ENCODE measurements around the gene SLC17A2.

Gene SLC17A2

DNA sequence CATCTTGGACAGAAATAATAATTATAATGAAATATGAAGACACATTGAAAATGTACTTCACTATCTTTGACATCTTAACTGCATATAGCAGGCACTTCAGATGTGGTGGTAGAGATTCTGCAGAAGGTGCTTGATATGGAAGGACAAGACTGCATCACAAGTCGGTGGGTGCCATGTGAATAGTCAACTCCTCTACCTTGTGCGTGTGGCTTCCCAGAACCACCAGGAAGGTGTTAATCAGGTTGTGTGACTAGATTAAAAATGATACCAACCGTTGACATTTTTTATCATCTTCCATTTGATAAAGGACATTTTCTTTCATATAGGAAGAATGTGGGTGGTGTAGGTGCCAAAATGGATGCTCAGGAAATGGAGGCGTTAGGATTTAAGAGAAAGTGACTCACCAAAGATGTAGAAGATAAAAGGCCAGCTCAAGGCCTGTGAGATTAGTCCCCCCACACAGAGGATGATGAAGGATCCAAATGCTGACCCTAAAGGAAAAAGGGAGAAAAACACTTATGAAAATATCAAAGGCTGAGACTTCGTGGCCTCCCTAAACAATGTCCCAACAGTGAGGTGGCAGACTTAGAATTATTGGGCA lies 12.3 kb downstream of the SLC17A2 start:
- no peak for DNase-seq

DNA sequence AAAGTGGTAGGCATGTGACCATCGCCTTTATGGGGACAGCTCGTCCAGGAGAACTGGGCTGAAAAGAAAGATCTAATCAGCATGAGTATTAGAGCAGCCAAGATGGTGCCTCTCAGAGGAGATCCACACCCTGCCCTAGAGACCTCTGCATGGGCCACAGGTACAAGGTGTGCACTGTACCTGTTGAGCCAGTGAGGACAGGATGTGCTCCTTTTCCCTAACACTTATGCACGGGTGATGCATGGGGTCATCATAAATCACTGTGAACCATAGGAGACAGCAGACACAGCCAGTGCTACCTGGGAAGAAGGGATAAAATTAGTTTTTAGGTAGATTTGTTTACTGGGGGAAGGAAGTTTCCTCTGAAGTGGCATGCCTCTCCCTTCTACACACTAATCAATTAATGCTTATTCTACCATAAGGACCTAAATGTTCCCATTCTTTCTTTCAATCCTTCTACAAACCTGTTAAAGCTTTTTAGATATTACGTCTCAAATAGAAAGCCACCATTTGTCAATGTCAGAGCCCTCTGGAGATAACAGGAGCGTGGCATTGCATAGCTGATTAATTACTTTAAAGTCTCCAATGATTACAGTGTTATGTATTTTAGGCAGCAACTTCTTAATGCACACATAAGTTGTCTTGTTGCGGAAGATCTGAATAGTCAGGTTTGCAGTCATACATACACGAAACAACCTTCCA lies 13.6 kb downstream of the SLC17A2 start:
- DNase-seq, result no peak

DNA sequence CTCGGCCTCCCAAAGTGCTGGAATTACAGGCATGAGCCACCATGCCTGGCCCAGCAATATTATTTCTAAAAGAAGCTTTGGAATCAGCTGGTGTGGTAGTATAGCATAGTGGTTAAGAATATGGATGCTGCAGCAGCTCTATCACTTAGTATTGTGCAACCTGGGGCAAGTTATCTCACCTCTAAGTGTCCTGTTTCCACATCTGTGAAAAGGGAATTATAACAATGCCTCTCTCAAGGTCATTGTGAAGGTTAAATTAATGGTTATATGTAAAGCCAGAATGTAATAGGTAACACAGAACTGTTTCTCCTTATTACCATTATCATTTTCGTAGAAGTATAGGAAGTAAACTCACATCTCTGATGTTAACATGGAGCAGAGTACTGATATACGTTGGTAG lies 14.2 kb downstream of the SLC17A2 start:
- DNase-seq, result no peak

DNA sequence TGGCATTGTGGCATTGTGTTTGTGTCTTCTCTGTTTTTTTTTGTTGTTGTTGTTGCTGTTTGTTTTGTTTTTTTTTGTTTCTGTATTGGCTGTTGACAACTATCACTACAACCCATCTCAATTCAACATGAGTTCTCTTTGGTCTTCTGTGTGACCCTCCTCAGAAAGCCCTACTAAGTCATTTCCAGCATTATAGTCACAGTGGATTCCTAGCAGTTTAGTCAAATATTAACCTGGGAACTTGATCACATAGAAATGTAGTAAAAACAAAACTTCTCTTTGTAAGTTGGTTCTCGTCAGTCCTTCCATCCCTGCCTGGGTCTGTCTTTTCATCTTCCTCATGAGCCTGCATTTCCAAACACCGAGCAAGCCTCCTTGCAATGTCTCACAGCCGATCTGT lies 16.8 kb downstream of the SLC17A2 start:
- DNase-seq, result no peak

DNA sequence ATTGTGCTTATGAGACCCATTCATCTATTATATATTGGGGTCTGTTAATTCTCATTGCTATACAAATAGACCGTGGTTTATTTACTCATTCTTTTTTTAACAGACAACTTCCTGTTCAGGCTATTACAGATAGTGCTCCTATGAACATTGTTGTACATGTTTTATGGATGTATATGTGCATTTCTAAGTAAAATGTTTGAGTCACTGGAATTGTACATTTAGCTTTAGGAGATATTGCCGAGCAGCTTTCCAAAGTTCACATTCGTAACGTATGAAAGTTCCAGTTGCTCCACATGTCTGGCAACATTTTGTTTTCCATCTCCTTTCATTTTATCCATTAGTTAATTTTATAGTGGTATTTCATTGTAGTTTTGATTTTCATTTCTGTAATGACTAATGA lies 19.1 kb downstream of the SLC17A2 start:
- DNase-seq, result no peak

DNA sequence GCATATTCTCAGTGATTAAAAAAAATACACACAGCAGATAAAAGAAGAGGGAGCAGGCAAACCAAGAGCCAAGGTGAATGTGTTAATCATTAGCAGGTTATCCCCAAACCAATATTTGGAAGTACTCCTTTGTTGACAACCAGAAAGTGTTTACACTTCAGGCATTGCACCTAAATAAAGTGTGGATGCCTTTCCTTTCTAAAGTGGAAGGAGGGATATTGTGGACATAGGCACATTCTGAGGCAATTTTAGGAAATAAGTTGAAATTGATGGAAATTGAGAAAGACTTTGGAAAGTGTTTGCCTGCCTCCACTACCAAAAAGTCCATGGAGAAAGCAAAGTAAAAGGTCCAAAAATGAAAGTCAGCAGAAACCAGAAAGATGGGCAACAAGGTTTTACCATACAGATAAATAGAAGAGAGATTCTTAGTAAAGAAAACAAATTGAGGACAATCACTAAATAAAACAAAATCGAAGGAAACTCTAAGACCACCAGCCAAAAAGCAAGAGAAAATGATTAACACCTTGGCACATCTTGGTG lies 22.9 kb downstream of the SLC17A2 start:
- no peak for DNase-seq

DNA sequence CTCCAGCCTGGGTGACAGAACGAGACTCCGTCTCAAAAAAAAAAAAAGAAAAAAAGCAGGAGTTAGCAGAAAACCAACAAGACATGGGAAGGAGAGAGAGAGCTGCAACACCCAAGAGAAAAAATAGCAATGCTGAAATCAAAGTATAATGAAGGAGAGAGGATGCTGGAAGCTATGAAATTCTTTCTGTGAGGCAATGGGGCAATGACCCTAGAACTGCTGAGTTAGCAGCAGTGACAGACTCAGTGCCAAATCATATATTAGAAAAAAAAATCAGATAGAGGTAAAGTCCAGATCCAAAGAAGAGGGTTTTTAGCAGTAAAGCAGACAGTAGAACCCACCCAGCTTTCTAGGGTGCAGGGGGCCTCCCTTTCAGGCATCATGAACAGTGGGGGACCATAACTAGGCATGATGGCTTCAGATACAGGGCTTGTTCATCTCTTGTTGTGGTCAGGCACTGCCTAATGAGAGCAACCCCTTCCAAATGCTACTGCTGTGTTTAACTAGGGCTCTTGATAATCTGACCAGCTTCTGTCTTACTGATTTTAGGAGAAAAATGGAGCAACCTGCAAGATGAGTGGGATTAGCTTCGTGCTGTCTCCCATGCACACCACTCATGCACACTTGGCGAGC lies 26.9 kb downstream of the SLC17A2 start:
- DNase-seq, result no peak

DNA sequence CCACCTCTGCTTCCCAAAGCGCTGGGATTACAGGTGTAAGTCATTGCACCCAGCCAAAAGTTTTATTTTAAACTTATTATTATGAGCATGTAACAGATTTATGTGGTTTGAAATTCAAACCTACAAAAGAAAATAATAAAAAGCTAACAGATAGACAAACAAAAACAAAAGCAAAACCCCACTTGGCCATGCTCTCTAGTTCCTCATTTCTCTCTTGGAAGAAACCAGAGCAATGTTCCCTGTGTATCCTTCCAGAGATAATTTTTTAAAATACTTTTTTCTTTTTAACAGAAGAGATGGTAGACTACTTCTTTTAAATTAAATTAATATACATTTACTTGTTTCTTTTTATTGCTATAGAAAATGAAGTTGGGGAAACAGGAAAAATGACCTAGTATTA lies 28.4 kb downstream of the SLC17A2 start:
- no peak for DNase-seq

DNA sequence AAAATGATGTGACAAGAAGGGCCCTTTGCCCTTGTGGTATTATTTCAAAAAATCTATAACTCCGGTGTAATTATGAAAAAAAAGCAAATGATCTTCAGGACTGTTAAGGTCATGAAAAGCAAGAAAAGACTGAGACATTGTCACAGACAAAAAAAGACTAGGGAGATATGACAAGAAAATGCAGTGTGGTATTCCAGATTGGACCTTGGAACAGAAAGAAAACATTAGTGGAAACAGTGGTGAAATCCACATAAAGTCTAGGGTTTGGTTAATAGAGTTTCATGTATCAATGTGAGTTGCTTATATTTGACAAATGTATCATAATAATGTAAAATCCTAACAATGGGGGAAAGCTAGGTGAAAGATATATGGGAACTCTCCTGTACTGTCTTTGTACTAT lies 29.6 kb downstream of the SLC17A2 start:
- DNase-seq, result no peak

DNA sequence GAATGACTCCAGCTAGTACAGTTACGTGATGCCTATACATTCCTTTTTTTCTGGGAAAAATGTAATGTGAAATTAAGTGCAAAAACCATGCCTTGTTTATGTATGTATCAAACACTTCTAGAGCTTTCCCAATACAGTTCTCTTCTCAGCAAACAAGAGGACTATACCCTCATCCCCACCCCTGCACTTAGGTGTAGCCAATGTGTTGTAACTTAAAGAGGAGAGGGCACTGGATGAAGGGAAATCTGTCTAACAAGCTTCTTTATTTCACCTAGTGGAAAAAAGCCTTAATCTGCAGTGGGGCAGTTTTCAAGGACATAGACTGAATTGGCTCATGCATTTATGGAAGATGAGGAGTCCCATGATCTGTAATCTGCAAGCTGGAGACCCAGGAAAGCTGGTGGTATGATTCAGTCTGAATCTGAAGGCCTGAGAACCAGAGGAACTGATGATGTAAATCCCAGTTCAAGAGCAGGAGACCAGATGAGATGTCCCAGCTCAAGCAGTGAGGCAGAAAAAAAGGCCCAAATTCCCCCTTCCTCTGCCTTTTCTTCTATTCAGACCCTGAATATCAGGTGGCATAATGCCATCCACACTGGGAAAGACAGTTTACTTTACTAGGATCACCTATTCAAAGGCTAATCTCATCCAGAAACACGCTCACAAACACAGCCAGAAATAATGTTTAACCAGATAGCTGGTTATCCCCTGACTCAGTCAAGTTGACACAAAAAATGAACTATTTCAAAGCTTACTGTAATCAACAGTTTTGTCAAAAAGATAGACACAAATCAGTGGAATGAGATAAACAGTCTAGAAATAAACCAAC lies 30.7 kb downstream of the SLC17A2 start:
- DNase-seq, result no peak

DNA sequence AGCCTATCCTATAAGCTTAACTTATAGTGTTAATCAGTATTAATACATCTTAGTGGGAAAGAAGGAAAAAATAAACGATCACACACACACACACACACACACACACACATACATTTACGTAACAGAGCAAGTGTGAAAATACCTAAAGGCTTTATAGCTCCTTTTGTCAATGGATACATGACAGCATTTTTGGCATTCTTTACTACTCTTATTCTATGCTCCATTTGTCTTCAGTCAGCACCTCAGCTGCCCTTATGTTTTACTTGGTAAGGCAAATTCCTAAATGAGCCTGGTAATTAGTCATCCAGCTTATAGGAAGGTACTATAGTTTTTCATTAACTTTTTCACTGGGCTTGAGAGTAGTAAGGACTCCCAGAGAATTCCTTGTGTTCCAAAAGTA lies 31.4 kb downstream of the SLC17A2 start:
- no peak for DNase-seq

DNA sequence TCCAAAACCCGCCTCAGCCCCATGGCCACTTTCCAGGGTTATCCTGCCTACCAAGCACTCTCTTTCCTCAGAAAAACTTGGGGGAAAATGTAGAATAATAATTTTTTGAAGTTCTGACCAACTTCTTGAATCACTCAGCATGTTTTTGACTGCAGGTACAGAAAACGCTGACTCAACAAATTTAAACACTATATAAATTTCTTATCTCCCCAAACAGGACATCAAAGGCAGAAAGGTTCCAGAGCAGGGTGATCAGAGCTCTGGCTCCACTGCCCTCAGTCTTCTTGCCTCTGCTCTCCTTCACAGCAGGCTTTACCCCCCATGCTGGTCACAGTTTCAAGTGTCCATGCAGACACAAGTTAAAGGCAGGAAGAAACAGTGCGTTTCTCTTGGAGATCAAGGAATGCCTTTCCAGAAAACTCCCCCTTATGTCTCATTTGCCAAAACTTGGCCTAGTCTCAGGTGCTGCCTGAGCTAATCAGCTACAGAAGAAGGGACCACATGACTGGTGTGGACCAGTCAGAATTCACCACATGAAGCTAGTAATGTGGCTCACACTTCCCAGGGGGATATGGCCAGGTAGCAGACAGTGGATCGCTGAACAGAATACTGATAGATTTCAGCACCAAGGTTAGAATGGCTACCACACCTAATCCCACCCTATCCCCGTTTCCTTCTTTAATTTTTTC lies 32.1 kb downstream of the SLC17A2 start:
- no peak for DNase-seq

DNA sequence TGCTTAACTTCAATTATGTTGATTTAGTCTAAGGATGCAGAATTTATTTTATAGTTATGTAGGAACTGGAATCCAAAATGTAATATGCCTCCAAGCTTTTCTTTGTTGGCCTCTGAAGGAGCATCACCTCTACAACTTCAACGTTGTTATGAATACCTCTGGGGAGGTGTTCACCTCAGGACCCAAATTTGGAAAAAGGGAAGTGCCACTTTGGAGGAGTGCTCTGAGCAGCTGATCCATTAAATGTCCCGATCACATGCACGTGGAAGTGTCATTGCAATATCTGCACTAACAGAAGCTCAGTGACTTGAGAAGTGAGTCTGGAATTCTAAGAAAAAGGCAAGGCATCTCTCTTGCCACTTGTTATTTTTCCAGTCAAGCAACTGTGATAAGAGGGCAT lies 34.2 kb downstream of the SLC17A2 start:
- no peak for DNase-seq

DNA sequence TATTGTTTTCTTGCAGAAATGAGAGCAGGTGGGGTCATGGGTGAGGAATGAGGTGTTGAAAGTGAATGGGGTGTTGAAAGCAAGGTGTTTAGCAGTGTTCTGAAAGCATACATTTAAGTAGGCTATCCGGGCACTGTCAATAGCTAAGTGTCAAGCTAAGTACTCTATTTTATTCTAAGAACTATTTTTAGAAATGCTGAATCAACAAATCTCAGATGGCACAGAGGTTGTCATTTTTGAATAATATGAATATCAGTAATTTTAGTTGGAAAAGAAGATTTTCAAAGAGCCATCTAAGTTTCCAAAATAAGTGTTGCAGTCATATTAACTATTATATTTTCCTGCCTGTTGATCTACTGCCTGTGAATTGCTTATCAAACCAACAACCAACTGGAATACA lies 34.7 kb downstream of the SLC17A2 start:
- no peak for DNase-seq

DNA sequence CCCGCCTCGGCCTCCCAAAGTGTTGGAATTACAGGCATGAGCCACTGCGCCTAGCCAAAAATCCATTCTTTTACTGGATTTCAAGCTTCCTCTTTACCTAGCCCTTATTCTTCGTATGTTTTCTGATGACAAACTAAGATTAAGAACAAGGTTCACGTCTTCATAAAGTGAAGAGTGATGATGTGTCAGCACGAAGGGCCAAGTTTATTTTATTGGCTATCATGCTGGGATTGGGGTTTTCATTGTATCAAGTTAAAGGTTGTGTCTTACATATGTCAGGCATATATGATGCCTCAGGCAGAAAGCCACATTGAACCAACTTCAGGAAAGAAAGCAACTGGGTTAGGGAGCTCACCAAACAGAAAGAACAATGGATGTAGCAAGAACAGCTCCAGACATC lies 36.7 kb downstream of the SLC17A2 start:
- DNase-seq, result no peak

DNA sequence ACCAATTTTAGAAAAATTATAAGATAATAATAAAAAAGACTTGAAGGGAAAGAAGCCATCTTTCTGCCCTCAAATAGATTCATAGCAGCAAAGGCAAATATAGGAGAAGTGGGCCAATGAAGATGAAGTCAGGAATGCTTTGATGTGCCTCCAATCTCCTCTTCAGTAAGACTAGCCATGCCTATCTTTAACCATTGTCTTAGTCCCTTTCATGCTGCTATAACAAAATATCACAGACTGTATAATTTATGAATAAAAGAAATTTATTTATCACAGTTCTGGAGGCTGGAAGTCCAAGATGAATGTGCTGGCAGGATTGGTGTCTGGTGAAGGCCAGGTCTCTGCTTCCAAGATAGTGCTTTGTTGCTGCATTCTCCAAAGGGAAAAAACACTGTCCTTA lies 37.6 kb downstream of the SLC17A2 start:
- DNase-seq, result no peak

DNA sequence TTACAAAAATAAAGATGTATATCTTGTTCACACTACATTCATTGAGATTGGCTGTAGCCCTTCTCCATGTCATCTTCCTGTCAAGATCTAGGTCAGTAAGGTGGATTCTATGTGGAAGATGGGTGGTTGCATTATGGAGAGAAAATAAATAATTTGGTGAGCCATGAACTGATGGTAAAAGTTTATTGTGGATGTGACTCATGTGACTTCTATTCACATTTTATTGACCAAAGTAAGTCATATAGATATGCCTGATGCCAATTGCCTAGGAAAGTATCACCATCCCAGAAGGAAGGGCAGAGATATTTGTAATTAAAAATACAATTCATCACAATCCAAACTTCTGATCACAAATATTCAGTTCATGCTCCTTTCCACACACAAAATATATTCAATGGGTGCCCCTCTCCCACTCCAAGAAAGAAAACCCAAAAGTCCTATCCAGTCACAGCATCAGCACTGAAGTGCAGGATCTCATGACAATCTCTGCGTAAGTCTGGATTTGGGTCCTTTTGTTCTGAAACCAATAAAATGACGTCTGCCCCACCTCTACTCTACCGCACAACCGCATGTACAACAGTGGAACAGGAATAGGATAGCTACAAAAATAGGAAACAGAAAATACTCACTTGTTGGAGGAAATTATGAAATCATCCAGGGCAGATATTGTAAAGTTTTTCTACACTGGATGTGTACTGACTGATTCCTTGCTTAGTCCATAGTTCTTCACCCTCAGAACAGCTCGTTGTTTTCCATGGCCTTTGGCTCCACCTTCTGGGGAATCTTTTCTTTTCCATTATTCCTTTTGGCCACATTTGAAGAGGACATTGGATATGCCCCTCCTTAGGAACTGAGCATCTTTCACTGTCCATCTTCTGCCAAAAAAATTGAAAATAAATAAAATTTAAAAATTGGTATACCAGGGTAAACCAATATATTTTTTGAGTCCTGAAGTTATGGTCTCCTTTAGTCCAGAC lies 40.3 kb downstream of the SLC17A2 start:
- peak; percentile 59 for DNase-seq

DNA sequence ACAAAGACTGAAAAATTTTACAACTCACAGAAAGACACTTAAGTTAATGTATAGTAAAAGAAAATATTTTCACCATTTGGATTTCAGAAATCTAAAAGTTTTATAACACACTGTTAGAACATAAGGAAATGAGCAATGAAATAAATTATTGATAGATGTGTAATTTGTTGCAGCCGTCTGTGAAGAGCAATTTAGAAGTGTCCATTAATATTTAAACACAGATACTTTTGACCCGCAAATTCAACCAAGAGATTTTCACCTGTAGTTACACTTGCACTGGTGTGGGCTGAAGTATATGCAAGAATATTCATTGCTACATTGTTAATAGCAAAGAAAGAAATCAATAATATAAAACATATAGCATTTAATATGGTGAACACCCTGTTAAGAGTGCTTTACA lies 41.9 kb downstream of the SLC17A2 start:
- no peak for DNase-seq

DNA sequence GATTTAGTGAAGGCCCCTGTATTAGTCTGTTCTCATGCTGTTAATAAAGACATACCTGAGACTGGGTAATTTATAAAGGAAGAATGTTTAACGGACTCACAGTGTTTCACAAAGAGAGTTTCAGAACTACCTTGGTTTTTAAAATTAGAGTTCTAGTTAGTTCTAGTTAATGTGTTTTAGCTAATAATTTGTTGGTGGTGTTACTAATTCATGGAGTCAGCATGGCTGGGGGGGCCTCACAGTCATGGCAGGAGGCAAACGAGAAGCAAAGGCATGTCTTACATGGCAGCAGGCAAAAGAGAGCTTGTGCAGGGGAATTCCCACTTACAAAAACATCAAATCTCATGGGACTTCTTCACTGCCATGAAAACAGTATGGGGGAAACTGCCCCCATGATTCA lies 44.4 kb downstream of the SLC17A2 start:
- DNase-seq, result no peak

DNA sequence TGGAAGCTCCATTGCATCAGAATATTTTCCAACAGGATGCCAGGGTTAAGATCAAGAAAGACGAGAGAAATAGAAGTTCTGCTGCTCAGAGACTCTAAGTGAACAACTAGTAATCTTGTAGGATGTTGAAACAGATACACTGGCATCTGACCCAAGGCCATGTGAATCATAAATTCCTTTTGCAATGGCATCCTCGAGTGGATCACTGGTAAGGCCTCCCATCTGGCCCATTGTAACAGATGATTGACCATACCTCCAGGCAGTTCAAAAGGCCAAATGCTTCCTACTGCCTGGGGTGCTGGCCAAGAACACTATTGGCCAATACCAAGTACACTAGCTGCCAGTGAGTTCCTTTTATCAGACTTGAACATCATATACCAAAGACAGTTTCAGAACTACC lies 46.5 kb downstream of the SLC17A2 start:
- DNase-seq, result no peak

DNA sequence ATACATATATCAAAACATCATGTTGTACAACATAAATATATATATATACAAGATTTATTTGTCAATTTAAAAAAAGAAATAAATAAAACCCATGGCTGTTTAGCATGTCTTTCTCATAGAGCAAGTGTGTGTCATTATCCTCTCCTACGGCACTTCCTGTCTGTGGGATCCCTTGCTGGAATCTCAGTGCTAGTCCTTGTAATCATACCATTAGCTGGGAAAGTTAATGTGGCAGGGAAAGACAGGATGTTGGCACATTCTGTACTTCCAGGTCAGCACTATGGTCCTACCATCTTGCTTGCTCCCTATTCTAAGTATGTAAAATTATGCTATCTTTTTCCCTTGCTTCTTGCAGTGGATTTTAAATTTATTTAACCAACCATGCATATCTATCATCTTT lies 47.0 kb downstream of the SLC17A2 start:
- DNase-seq, result no peak
